ENCODE results near the gene PDE4D.

The PDE4D gene

DNA sequence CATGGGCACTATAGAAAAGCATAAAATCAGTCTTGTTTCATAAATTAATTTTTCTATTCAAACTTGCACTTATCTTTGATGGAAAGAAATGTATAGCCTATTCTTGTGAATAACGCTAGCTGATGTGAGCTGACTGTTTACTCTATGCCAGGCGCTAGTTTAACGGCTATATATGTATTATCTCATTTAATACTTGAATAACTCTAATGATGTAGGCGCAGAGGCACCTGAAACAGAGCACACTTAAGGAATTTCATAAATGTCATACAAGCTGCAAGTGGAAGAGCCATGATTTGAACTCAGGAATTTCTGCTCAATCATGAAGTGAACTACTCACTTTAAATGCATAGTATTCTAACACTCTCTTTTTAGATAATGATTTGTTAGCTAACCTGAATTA lies 551.8 kb downstream of the PDE4D start:
- Histone ChIP-seq H3K27me3 (no peaks in the 10 kb centered on the region), H3K36me3 (no peaks in the 10 kb centered on the region), H3K9me3 (no peaks in the 10 kb centered on the region), H3K4me3 (ENCODE audit: low read depth, low read length) (no peak overlapping the region), H3K4me1 (no peaks in the 10 kb centered on the region; the same call in 1 of the 2 replicates)
- TF ChIP-seq, protein P1, sequence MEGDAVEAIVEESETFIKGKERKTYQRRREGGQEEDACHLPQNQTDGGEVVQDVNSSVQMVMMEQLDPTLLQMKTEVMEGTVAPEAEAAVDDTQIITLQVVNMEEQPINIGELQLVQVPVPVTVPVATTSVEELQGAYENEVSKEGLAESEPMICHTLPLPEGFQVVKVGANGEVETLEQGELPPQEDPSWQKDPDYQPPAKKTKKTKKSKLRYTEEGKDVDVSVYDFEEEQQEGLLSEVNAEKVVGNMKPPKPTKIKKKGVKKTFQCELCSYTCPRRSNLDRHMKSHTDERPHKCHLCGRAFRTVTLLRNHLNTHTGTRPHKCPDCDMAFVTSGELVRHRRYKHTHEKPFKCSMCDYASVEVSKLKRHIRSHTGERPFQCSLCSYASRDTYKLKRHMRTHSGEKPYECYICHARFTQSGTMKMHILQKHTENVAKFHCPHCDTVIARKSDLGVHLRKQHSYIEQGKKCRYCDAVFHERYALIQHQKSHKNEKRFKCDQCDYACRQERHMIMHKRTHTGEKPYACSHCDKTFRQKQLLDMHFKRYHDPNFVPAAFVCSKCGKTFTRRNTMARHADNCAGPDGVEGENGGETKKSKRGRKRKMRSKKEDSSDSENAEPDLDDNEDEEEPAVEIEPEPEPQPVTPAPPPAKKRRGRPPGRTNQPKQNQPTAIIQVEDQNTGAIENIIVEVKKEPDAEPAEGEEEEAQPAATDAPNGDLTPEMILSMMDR (IDR thresholded peaks at IDR 0.05; ENCODE audit: low read depth, low read length), result no peak
- DNase-seq, result no peak

DNA sequence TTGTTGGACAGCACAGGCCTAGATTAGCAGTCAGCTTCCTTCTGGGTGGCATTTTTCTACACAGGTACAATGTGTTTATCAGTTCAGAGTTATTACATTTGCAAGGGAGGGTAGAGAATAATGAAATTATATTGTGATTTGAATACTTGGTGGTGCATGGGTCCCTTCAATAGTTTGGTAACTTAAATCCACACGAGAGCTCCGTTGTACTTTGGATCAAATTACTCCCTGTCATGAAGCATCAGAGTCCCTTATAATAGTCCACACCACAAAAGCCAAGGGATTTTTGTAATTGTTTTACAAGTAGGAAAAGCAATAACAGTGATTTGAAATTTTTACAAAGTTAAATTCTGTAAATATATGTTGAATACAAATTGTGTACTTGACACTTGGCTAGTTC lies 552.4 kb downstream of the PDE4D start:
- Histone ChIP-seq H3K36me3 (no peaks in the 10 kb centered on the region), H3K27me3 (no peaks in the 10 kb centered on the region)

DNA sequence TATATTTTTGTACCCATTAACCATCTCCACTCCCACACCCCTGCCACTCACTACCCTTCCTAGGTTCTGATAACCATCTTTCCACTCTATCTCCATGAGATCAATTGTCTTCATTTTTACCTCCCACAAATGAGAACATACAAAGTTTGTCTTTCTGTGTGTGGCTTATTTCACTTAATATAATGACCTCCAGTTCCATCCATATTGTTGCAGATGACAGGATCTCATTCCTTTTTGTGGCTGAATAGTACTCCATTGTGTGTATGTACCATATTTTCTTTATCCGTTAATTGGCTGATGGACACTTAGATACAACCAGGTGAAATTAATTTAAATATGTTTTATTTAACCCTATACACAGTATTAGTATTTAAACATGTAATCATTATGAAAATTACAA lies 552.9 kb downstream of the PDE4D start:
- no peaks in the 10 kb centered on the region for H3K9me3 ChIP-seq
- no peaks in the 10 kb centered on the region; the same call in 1 of the 2 replicates for H3K4me1 ChIP-seq
- no peak overlapping the region for H3K4me3 ChIP-seq (ENCODE audit: low read depth, low read length)
- no peaks in the 10 kb centered on the region for H3K27me3 ChIP-seq
- TF ChIP-seq, protein P1 (IDR thresholded peaks at IDR 0.05; ENCODE audit: low read depth, low read length), result no peak
- no peak for DNase-seq
- H3K36me3 ChIP-seq, result no peaks in the 10 kb centered on the region

More for the DNA sequence above, 552.4 kb downstream of the PDE4D start:
- Histone ChIP-seq H3K4me1 (no peaks in the 10 kb centered on the region; the same call in 1 of the 2 replicates), H3K9me3 (no peaks in the 10 kb centered on the region), H3K4me3 (ENCODE audit: low read depth, low read length) (no peak overlapping the region)
- DNase-seq, result no peak
- TF ChIP-seq, protein P1 (IDR thresholded peaks at IDR 0.05; ENCODE audit: low read depth, low read length), result no peak

DNA sequence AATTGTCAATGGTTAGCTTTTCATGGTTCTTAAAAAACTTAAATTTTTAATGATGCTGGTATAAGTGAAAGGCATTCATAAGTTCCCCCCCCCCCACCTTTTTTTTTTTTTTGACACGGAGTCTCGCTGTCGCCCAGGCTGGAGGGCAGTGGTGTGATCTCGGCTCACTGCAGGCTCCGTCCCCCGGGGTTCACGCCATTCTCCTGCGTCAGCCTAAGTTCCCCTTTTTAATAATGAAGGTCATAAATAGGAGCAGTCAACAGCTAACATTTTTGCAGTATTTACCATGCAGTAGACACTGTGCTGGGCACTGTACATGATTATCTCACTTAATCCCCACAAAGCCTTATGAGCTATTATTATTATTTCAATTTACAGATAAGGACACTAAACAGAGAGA lies 556.3 kb downstream of the PDE4D start:
- TF ChIP-seq, protein P1 (IDR thresholded peaks at IDR 0.05; ENCODE audit: low read depth, low read length), result no peak
- no peaks in the 10 kb centered on the region for H3K27me3 ChIP-seq
- no peaks in the 10 kb centered on the region for H3K9me3 ChIP-seq
- DNase-seq, result no peak
- peaks cover 12% of the 10 kb centered on the region for H3K4me1 ChIP-seq
- H3K36me3 ChIP-seq, result no peaks in the 10 kb centered on the region
- H3K4me3 ChIP-seq (ENCODE audit: low read depth, low read length), result no peak overlapping the region

DNA sequence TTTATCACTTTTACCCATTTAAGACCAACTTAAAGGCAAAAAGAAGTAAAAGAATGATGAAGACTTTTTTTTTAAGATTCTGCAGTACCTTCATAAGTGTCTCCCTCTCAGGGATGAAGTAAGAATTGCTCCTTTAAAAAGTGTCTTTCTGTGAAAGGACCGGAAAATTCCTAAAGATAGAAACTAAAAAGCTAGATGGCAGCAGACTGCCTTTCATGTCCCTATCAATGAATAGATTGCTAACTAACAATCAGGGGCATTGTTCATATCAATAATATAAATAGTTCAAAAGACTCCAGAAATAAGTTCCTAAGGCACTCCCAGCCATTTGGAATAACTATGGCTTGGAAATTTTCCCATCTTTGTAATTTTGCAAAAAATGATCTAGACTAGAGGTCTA lies 558.0 kb downstream of the PDE4D start:
- H3K9me3 ChIP-seq, result no peaks in the 10 kb centered on the region
- peaks cover 12% of the 10 kb centered on the region for H3K4me1 ChIP-seq
- H3K4me3 ChIP-seq (ENCODE audit: low read depth, low read length), result no peak overlapping the region
- TF ChIP-seq, protein P1 (IDR thresholded peaks at IDR 0.05; ENCODE audit: low read depth, low read length), result no peak
- DNase-seq, result no peak
- no peaks in the 10 kb centered on the region for H3K27me3 ChIP-seq
- H3K36me3 ChIP-seq, result no peaks in the 10 kb centered on the region

DNA sequence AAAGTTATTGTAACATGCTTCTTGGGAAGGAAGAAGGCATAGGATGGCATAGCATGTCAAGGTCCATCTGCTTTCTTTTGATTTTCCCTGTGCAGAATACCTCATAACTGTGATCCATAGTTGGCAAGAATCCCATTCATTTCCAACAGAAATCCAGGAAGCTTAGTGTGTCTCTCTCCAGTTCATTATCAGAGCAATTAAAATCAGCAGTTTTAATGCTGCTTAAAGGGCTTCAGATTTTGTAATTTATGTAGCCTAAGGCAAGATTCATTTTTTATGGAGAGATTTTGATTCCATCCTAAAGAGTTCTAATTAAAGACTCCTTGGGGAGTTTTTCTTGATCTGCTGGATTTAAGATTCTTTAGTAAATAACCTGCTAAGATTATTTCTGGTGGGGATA lies 560.1 kb downstream of the PDE4D start:
- no peak for DNase-seq
- Histone ChIP-seq H3K9me3 (no peaks in the 10 kb centered on the region), H3K4me3 (ENCODE audit: low read depth, low read length) (no peak overlapping the region), H3K27me3 (no peaks in the 10 kb centered on the region), H3K4me1 (peaks cover 18% of the 10 kb centered on the region), H3K36me3 (no peaks in the 10 kb centered on the region)
- TF ChIP-seq, protein P1 (IDR thresholded peaks at IDR 0.05; ENCODE audit: low read depth, low read length), result no peak

All from BE2C (cell line).